Endothelial cell of umbilical vein (primary cell): Measurements from ENCODE around the gene TUNAR. TPM values are rescaled to one million over a fixed set of nuclear protein-coding genes. Genes with fewer than 3 reads are reported as not detected.

Experiments
- BruUV-seq: library from RNA; stranded (reverse); fragments of 400-500 nt; replicated peaks from 2 replicates; lab custom pipeline; 2021; lab: Mats Ljungman, UMichigan
- CTCF ChIA-PET: fragments of 300-600, 350-600 bp; sonication (Branson Sonifier 250); formaldehyde crosslinking; loops from one replicate; lab custom pipeline; 2021; ENCODE audit warnings: antibody characterized with exemption, inconsistent platforms; lab: Charles Lee
- POLR2A ChIA-PET: fragments of 300-600, 350-600 bp; sonication (Branson Sonifier 250); formaldehyde crosslinking; loops from one replicate; lab custom pipeline; 2021; ENCODE audit warnings: antibody characterized with exemption, inconsistent platforms; lab: Charles Lee
- DNase-seq: peaks from one replicate; pipeline ENCODE4 v3.0.0-alpha.2; 2011; ENCODE audit warnings: low read depth, low spot score
- FAIRE-seq: peaks from 2 replicates; lab custom pipeline; 2011; peaks lifted over from hg19 to GRCh38; lab: Jason Lieb, UNC
- H2AFZ ChIP-seq: 2 replicates; pipeline ENCODE4 v1.6.0; 2012; ENCODE audit warnings: low read depth, low read length, control low read depth, inconsistent platforms
- H3K27ac ChIP-seq: 2 replicates; pipeline ENCODE4 v1.5.1; 2011; ENCODE audit warnings: low read depth, mild to moderate bottlenecking, control low read depth, low read length, moderate library complexity; ENCODE audit not compliant: insufficient read depth
- H3K27me3 ChIP-seq, 2 experiments: 2 replicates each; pipeline versions ENCODE4 v1.6.0 to v1.6.1; 2011; ENCODE audit warnings: low read length in 2 of 2, mixed read lengths in 1 of 2; ENCODE audit not compliant: control insufficient read depth in 2 of 2, insufficient read depth in 2 of 2
- H3K36me3 ChIP-seq, 2 experiments: 2 replicates in 1 of 2; 3 replicates in 1 of 2; pipeline ENCODE4 v1.5.1; 2011; ENCODE audit warnings: low read length in 2 of 2, mild to moderate bottlenecking in 1 of 2, moderate library complexity in 1 of 2; ENCODE audit not compliant: control insufficient read depth in 2 of 2, insufficient read depth in 2 of 2; ENCODE audit errors: extremely low read depth in 1 of 2
- H3K4me1 ChIP-seq: 3 replicates; pipeline ENCODE4 v1.5.1; 2011; ENCODE audit warnings: mild to moderate bottlenecking, low read length; ENCODE audit not compliant: control insufficient read depth, insufficient read depth; ENCODE audit errors: extremely low read depth
- H3K4me2 ChIP-seq: 2 replicates; pipeline ENCODE4 v1.6.1; 2011; ENCODE audit warnings: low read length, control low read depth, mixed read lengths; ENCODE audit not compliant: insufficient read depth
- H3K4me3 ChIP-seq, 3 experiments: fragments of 200-600 bp in 1 of 3; sonication (generic), shearing (Covaris generic) in 1 of 3; replicated peaks in 1 of 3; 2 replicates each; pipeline ENCODE4 v1.5.1; 2011 to 2016; ENCODE audit warnings: control low read depth in 3 of 3, low read length in 3 of 3, mild to moderate bottlenecking in 2 of 3, inconsistent platforms in 1 of 3, low read depth in 1 of 3, moderate library complexity in 1 of 3; ENCODE audit not compliant: insufficient read depth in 1 of 3
- H3K79me2 ChIP-seq: 2 replicates; pipeline ENCODE4 v1.6.0; 2012; ENCODE audit warnings: low read length, inconsistent platforms; ENCODE audit not compliant: control insufficient read depth, insufficient read depth
- H3K9ac ChIP-seq: replicated peaks from 2 replicates; pipeline ENCODE3; 2011; ENCODE audit warnings: low read length, control low read depth; ENCODE audit not compliant: insufficient read depth; ENCODE audit errors: extremely low read depth
- H3K9me1 ChIP-seq: replicated peaks from 3 replicates; pipeline ENCODE4 v1.6.0; 2011; ENCODE audit warnings: mild to moderate bottlenecking, low read length; ENCODE audit not compliant: control insufficient read depth, insufficient read depth; ENCODE audit errors: extremely low read depth
- H3K9me3 ChIP-seq: replicated peaks from 2 replicates; pipeline ENCODE4 v1.5.1; 2012; ENCODE audit warnings: low read length, inconsistent platforms; ENCODE audit not compliant: control insufficient read depth, insufficient read depth
- H4K20me1 ChIP-seq: replicated peaks from 2 replicates; pipeline ENCODE3; 2011; ENCODE audit warnings: mild to moderate bottlenecking, low read length; ENCODE audit not compliant: control insufficient read depth, insufficient read depth; ENCODE audit errors: extremely low read depth
- CTCF ChIP-seq, 2 donors: IDR thresholded peaks; 1 replicate in 1 of 2; 2 replicates in 1 of 2; pipeline ENCODE4 v1.5.1; 2011; ENCODE audit warnings: low read length in 2 of 2, mild to moderate bottlenecking in 2 of 2, moderate library complexity in 2 of 2, control low read depth in 1 of 2, inconsistent platforms in 1 of 2, low read depth in 1 of 2; ENCODE audit not compliant: insufficient read depth in 1 of 2; ENCODE audit errors: extremely low read depth in 1 of 2
- EZH2 ChIP-seq: IDR thresholded peaks from 2 replicates; pipeline ENCODE4 v1.6.1; 2012; ENCODE audit warnings: borderline replicate concordance, low read depth, mild to moderate bottlenecking, moderate library complexity, low read length, inconsistent platforms; ENCODE audit not compliant: severe bottlenecking
- FOS ChIP-seq: IDR thresholded peaks from 2 replicates; pipeline ENCODE4 v1.6.1; 2011; ENCODE audit warnings: mild to moderate bottlenecking, low read length, moderate library complexity, borderline replicate concordance; ENCODE audit not compliant: insufficient read depth
- GATA2 ChIP-seq: IDR thresholded peaks from 2 replicates; pipeline ENCODE4 v1.7.0; 2011; ENCODE audit warnings: low read depth, mild to moderate bottlenecking, moderate library complexity, mixed read lengths, low read length; ENCODE audit not compliant: insufficient read length, insufficient read depth
- JUN ChIP-seq: IDR thresholded peaks from 2 replicates; pipeline ENCODE4 v1.6.1; 2011; ENCODE audit warnings: borderline replicate concordance, low read depth; ENCODE audit not compliant: insufficient read length, insufficient read depth
- MYC ChIP-seq: IDR thresholded peaks from one replicate; pipeline ENCODE4 v1.6.1; 2011; ENCODE audit warnings: mild to moderate bottlenecking, low read depth, low read length
- POLR2A ChIP-seq: IDR thresholded peaks from 2 replicates; pipeline ENCODE4 v1.6.1; 2012; ENCODE audit warnings: low read depth, mild to moderate bottlenecking, control low read depth, low read length
- POLR2AphosphoS5 ChIP-seq: IDR thresholded peaks from 2 replicates; pipeline ENCODE4 v1.6.1; 2012; ENCODE audit warnings: low read depth, mild to moderate bottlenecking, control low read depth, low read length, moderate library complexity; ENCODE audit not compliant: insufficient read depth
- dilution Hi-C: fragments of 300-500 bp; cut with MboI; formaldehyde crosslinking; loops from one replicate; pipeline ENCODE4 v1.15.0; 2019; ENCODE audit warnings: low sequenced_read_pairs; ENCODE audit not compliant: extremely low pct_ligation_motif_present
- intact Hi-C: fragments of 100-400 bp; cut with micrococcal nuclease; formaldehyde crosslinking; loops from one replicate; pipeline ENCODE4 v1.10.0; 2022
- polyA plus RNA-seq, 4 experiments: library from polyadenylated mRNA; depleted of rRNA in 3 of 4; stranded (reverse) in 3 of 4; unstranded in 1 of 4; fragments of >200 nt; gene quantifications; 2 replicates each; pipeline versions ENCODE4 v1.2.1 to v1.2.3, GENCODE V29; 2011 to 2012; ENCODE audit warnings: missing spikeins in 1 of 4
- total RNA-seq: library from RNA; stranded (reverse); gene quantifications from 2 replicates; pipeline ENCODE4 v1.2.3, GENCODE V29; 2021
- TF ChIP-seq, protein P1 (sequence below): IDR thresholded peaks from 2 replicates; pipeline ENCODE4 v1.6.1; 2011; ENCODE audit not compliant: insufficient read depth, insufficient read length

TUNAR gene
- total and polyA plus RNA-seq, 2 donors (not counting 3 experiments of a cell fraction or from before 2014, with no cell fraction given), result not detected

DNA sequence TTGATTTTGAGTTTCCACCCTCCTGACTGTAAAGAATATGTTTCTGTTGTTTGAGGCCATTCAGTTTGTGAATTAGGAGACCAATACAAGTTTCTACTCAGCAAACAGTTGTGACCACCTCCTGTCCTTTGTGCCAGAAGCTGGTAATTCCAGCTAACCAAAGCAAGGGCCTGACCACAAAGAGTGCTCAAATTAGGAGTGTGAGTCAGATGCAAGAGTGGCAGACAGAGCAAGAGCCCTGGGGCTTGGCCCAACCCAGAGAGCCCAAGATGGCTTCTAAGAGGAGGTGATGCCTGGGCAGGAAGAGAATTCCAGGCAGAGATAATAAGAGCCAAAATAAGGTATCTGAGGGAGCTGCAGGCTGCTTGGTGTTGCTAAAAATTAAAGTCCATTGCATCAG, 84.8 kb downstream of the TUNAR start:
- BruUV-seq, result no TSS peak
- Histone ChIP-seq H3K9me3 (no peaks in the 10 kb centered on the region), H3K9ac (no peak overlapping the region), H3K9me1 (no peaks in the 10 kb centered on the region), H3K27ac (no peak overlapping the region), H3K4me3 (no peak overlapping the region), H3K79me2 (no peaks in the 10 kb centered on the region), H3K4me1 (no peaks in the 10 kb centered on the region), H3K4me2 (no peak overlapping the region), H3K27me3 (no peaks in the 10 kb centered on the region), H4K20me1 (no peaks in the 10 kb centered on the region), H3K36me3 (no peaks in the 10 kb centered on the region), H2AFZ (no peak overlapping the region)
- dilution Hi-C loops, result no loop called here
- ChIA-PET CTCF (no interaction called here), POLR2A (no interaction called here)
- intact Hi-C loops, result no loop called here
- FAIRE-seq (no peak), DNase-seq (no peak)
- TF ChIP-seq EZH2 (no peak), JUN (no peak), GATA2 (no peak), POLR2A (no peak), MYC (no peak), CTCF (IDR thresholded peaks at IDR 0.05; ENCODE audit: extremely low read depth in 1 of 2, insufficient read depth in 1 of 2, low read depth in 1 of 2, low read length in 2 of 2) (no peak), POLR2AphosphoS5 (no peak), FOS (no peak)
- TF ChIP-seq, protein P1, sequence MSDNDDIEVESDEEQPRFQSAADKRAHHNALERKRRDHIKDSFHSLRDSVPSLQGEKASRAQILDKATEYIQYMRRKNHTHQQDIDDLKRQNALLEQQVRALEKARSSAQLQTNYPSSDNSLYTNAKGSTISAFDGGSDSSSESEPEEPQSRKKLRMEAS, result no peak
